Lower lobe of right lung (tissue), 2 donors: ENCODE data around the gene COL23A1. TPM values are rescaled to one million over a fixed set of nuclear protein-coding genes. Genes with fewer than 3 reads are reported as not detected.
A peak's percentile ranks its signal among the peaks of the same experiment; 100 is the strongest.

Experiments
- ATAC-seq, 2 donors: fragments of 200-7000 bp; cut with Tn5 transposase; one replicate each; pipeline ENCODE4 v1.9.1; 2020 to 2022; ENCODE audit warnings: mild to moderate bottlenecking in 2 of 2, moderate library complexity in 2 of 2
- DNase-seq: peaks from one replicate; pipeline ENCODE4 v3.0.0-alpha.2; 2020
- H3K27ac ChIP-seq: fragments of 200-600 bp; one replicate; pipeline ENCODE4 v1.8.0; 2022
- H3K27me3 ChIP-seq: fragments of 200-600 bp; one replicate; pipeline ENCODE4 v1.8.0; 2022; ENCODE audit warnings: low read depth
- H3K36me3 ChIP-seq: fragments of 200-600 bp; one replicate; pipeline ENCODE4 v1.8.0; 2022; ENCODE audit warnings: mild to moderate bottlenecking
- H3K4me1 ChIP-seq: fragments of 200-600 bp; one replicate; pipeline ENCODE4 v1.8.0; 2022
- H3K4me3 ChIP-seq: fragments of 200-600 bp; one replicate; pipeline ENCODE4 v1.8.0; 2022; ENCODE audit warnings: mild to moderate bottlenecking
- H3K9me3 ChIP-seq: fragments of 200-600 bp; one replicate; pipeline ENCODE4 v1.8.0; 2022
- intact Hi-C: fragments of 100-400 bp; cut with DNase I; formaldehyde crosslinking; loops from one replicate; pipeline ENCODE4 v1.11.0; 2022
- total RNA-seq: library from RNA; stranded (reverse); fragmentation: NEBNext Ultra II Directional; extraction: Animal tissue kit (Norgen Biotek cat#: 25700); gene quantifications from one replicate; pipeline ENCODE4 v1.2.1, GENCODE V29; 2021
- TF ChIP-seq, protein P1 (sequence below): fragments of 200-600 bp; IDR thresholded peaks from one replicate; pipeline ENCODE4 v1.8.0; 2022; ENCODE audit warnings: antibody characterized with exemption, mild to moderate bottlenecking
- donor health status: DM: no; HTN: yes; CAD: no; lungs with severe emphysema.

Gene COL23A1
- total RNA-seq, 1 donor from 2014 or later = 1.2 TPM

DNA sequence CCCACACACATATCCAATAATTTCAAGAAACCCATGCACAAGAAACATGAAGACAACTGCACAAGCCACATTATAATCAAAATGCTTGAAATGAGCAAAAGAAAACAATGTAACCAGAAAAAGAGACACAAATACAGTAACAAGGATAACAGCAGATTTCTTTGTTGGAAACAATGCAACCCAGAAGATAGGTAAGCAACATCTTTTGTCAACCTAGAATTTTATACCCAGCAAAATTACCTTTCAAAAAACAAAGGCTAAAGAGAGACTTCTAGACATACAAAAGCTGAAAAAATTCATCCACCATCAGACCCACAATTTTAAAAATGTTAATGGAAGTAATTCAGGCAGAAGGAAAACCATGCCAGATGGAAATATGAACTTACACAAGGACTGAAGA lies 5.0 kb upstream of the COL23A1 start:
- Histone ChIP-seq H3K4me3 (no peak overlapping the region), H3K27ac (no peak overlapping the region), H3K27me3 (peaks cover 5% of the 10 kb centered on the region), H3K36me3 (peaks cover 5% of the 10 kb centered on the region), H3K9me3 (peaks cover 14% of the 10 kb centered on the region), H3K4me1 (peaks cover 9% of the 10 kb centered on the region)
- ATAC-seq = no peak
- TF ChIP-seq, protein P1, sequence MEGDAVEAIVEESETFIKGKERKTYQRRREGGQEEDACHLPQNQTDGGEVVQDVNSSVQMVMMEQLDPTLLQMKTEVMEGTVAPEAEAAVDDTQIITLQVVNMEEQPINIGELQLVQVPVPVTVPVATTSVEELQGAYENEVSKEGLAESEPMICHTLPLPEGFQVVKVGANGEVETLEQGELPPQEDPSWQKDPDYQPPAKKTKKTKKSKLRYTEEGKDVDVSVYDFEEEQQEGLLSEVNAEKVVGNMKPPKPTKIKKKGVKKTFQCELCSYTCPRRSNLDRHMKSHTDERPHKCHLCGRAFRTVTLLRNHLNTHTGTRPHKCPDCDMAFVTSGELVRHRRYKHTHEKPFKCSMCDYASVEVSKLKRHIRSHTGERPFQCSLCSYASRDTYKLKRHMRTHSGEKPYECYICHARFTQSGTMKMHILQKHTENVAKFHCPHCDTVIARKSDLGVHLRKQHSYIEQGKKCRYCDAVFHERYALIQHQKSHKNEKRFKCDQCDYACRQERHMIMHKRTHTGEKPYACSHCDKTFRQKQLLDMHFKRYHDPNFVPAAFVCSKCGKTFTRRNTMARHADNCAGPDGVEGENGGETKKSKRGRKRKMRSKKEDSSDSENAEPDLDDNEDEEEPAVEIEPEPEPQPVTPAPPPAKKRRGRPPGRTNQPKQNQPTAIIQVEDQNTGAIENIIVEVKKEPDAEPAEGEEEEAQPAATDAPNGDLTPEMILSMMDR = no peak
- no peak for DNase-seq
- intact Hi-C loops = no loop called here

DNA sequence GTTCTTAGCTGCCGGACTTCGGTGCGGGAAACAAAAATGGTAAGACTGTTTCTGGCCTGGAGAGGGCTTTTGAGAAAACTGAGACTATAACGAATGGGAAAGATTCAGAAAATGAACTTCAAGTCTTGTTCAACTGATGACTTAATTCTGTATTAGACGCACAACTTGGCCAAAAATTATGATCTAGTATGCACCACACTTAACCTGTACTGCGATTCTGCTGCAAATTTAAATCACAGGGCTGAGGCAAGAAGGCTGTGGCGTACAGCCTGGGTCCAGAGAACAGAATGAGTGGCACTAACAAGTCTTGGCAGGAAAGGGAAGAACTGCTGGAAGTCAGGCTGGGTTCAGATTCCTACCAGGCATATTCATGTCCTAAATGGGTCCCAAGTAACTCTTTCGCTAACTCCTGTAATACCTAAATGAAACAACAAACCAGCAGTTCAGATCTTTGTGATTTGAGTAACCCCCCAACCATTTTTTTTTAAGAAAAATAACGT lies 781 bp upstream of the COL23A1 start:
- peaks cover 14% of the 10 kb centered on the region for H3K4me1 ChIP-seq
- intact Hi-C loops = no loop called here
- DNase-seq (no peak), ATAC-seq (no peak)
- peaks cover 14% of the 10 kb centered on the region for H3K9me3 ChIP-seq
- no peak overlapping the region for H3K27ac ChIP-seq
- H3K36me3 ChIP-seq = no peaks in the 10 kb centered on the region
- TF ChIP-seq, protein P1 = no peak
- peak overlapping the region; percentile 59 for H3K4me3 ChIP-seq
- H3K27me3 ChIP-seq = peaks cover 17% of the 10 kb centered on the region

DNA sequence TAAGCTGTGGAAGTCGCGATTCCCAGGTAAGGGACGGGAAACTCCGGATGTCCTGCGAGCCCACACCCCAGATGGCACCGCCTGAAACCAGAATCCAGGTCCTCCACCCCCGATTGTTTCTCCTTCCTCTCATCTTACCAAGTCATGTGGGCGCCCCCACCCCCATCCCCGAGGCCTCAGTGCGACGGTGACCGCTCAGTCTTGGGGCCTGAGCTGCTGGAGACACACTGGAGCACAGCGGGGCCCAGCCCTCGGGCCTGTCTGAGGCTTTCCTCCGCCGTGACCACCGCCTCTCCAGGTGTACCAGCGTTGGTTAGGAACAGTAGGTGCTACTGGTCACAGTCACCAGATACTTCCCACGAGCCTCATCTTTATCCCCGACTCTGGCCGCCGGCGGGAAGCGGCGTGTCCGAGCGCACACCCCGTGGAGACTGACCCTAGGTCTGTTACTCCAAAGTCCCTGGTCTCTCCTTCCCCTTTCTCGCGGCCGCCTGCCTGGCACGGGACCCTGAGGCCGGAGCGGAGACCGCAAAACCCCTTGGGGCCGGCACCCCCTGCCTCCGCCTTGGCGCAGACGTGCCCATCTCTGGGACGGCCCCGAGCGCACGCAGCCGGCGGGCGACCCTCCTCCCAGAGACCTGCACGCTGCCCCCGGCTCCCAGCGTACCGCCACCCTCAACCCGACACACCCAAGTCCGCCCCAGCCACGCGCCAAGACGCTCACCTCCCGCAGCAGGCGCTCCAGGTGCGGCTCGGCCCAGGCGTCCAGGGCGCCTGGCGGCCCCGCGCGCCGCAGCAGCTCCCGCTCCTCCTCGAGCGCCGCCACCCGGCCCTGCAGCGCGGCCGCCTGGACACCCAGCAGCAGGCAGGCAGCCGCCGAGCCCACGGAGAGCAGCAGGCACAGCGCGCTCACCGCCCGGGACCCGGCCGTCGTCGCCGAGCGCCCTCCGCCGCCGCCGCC lies 733 bp downstream of the COL23A1 start:
- TF ChIP-seq, protein P1 = no peak
- no peak for DNase-seq
- intact Hi-C loops = no loop called here

DNA sequence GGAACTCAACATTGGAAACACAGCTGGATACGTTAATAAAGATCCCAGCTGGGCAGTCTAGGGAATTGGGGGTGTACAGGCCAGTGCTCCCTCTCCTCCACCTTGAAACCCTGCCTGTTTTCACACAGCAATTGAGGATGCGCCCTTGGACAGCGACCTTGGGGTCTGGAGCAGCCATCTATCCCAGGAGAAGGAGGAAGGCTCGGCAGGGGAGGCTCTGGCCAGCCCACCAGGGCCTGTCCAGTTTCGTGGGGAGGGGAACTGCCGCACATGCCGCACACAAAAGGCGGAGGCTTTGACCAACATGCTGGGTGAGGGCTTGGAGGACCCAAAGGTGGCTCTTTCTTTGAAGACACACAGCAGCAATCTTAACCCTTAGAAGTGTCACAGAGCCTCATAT lies 1.4 kb downstream of the COL23A1 start:
- intact Hi-C loops = no loop called here

More for the DNA sequence above, 733 bp downstream of the COL23A1 start:
- H3K27me3 ChIP-seq = peaks cover 24% of the 10 kb centered on the region
- peaks cover 14% of the 10 kb centered on the region for H3K4me1 ChIP-seq
- H3K9me3 ChIP-seq = peaks cover under 1% of the 10 kb centered on the region
- H3K4me3 ChIP-seq = peak overlapping the region; percentile 59
- ATAC-seq = peak; percentile 41 to 44
- no peaks in the 10 kb centered on the region for H3K36me3 ChIP-seq
- H3K27ac ChIP-seq = no peak overlapping the region

DNA sequence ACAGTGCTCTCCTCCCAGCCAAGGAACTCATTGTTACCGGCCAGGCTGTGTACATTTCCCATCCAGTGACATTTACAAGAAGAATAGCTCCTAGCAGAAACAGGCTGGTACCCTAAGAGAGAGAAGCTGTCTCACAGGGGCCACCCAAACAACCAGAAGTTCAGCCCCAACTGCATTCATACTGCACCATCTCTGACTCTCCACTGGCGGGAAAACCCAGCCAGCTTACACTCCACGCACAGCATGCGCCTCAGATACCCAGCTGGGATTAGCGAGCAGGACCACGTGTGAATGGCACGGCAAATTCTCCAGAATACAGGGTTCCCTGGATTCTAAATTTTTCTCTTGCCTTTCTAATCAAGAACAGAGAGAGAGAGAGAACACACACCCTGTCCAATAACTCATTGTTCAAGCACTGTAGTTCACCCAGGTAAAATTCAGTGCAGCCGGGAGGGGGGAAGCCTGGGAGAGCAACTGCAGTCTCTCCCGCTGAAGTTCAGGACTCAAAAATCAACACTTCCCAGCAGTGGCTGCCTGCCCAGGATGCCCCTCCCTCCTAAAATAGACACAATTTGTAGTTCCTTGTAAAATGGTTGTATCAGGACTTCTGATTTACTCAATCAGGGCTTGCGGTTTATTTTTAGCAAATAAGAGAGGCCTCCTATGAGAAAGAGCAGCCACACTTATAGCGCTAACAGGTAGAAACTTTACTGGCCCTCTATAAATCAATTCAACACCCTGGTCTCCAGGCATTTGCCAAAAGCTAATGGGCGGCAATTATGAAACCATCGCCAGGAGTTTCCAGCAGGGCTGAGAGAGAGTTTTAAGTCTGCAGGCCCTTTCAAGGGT lies 2.2 kb downstream of the COL23A1 start:
- Histone ChIP-seq H3K4me3 (no peak overlapping the region), H3K36me3 (no peaks in the 10 kb centered on the region), H3K9me3 (no peaks in the 10 kb centered on the region), H3K27me3 (peaks cover 24% of the 10 kb centered on the region), H3K27ac (no peak overlapping the region), H3K4me1 (peaks cover 14% of the 10 kb centered on the region)
- no peak for ATAC-seq
- intact Hi-C loops = no loop called here
- no peak for DNase-seq
- TF ChIP-seq, protein P1 = no peak

More for the DNA sequence above, 1.4 kb downstream of the COL23A1 start:
- H3K27ac ChIP-seq = no peak overlapping the region
- no peaks in the 10 kb centered on the region for H3K9me3 ChIP-seq
- ATAC-seq = no peak
- H3K4me1 ChIP-seq = peaks cover 14% of the 10 kb centered on the region
- no peak for DNase-seq
- peaks cover 24% of the 10 kb centered on the region for H3K27me3 ChIP-seq
- TF ChIP-seq, protein P1 = no peak
- no peak overlapping the region for H3K4me3 ChIP-seq
- H3K36me3 ChIP-seq = no peaks in the 10 kb centered on the region
